Heart right ventricle (tissue), 16 donors: ENCODE data around the gene SLC2A5. TPM values are rescaled to one million over a fixed set of nuclear protein-coding genes. Genes with fewer than 3 reads are reported as not detected.

Experiments used
- ATAC-seq, 8 donors: fragments of 200-7000 bp; cut with Tn5 transposase; one replicate each; pipeline ENCODE4 v1.9.1; 2020; ENCODE audit warnings: mild to moderate bottlenecking in 8 of 8, moderate library complexity in 8 of 8, moderate number of reproducible peaks in 1 of 8
- DNase-seq, 2 donors: peaks; one replicate each; pipeline ENCODE4 v3.0.0-alpha.2; 2020
- H3K27ac ChIP-seq, 10 donors: fragments of 200-600 bp; sonication (generic) in 2 of 10; one replicate each; pipeline versions ENCODE4 v1.5.0 to v1.8.0; 2020 to 2022; ENCODE audit warnings: mild to moderate bottlenecking in 3 of 10
- H3K27me3 ChIP-seq, 7 donors: fragments of 200-600 bp; one replicate each; pipeline ENCODE4 v1.8.0; 2021 to 2022; ENCODE audit warnings: mild to moderate bottlenecking in 2 of 7
- H3K36me3 ChIP-seq, 9 donors: fragments of 200-600 bp; sonication (generic) in 1 of 9; one replicate each; pipeline versions ENCODE4 v1.5.0 to v1.8.0; 2020 to 2022; ENCODE audit warnings: mild to moderate bottlenecking in 2 of 9
- H3K4me1 ChIP-seq, 9 donors: fragments of 200-600 bp; sonication (generic) in 1 of 9; one replicate each; pipeline versions ENCODE4 v1.5.0 to v1.8.0; 2020 to 2022; ENCODE audit warnings: mild to moderate bottlenecking in 4 of 9
- H3K4me3 ChIP-seq, 10 donors: fragments of 200-600 bp; sonication (generic) in 2 of 10; one replicate each; pipeline versions ENCODE4 v1.5.0 to v1.8.0; 2020 to 2022; ENCODE audit warnings: mild to moderate bottlenecking in 7 of 10, moderate library complexity in 2 of 10
- H3K9me3 ChIP-seq, 11 donors: fragments of 200-600 bp in 10 of 11; sonication (generic) in 2 of 11; one replicate each; pipeline versions ENCODE4 v1.5.0 to v1.8.0; 2013 to 2022; ENCODE audit warnings: mild to moderate bottlenecking in 2 of 11, control low read depth in 1 of 11, moderate library complexity in 1 of 11
- WGBS, 2 donors: extraction: QIAGEN DNeasy Blood & Tissue Kit; methylation state at CpG; one replicate each; pipeline ENCODE4 v1.1.7; 2013; ENCODE audit warnings: inconsistent platforms in 1 of 2; 5-methylcytosine and 5-hydroxymethylcytosine counted together
- intact Hi-C, 10 donors: fragments of 100-400 bp; cut with DNase I; formaldehyde crosslinking; loops; one replicate each; pipeline versions ENCODE4 v1.11.1 to v1.14.2; 2022
- polyA plus RNA-seq, 2 donors: library from polyadenylated mRNA; stranded (reverse); fragments of 200-250 nt; gene quantifications; one replicate each; pipeline ENCODE4 v1.2.3, GENCODE V29; 2013
- total RNA-seq, 10 donors: library from RNA; stranded (reverse); fragmentation: NEBNext Ultra II Directional in 3 of 10; extraction: Animal tissue kit (Norgen Biotek cat#: 25700) in 3 of 10; gene quantifications; one replicate each; pipeline versions ENCODE4 v1.2.1 to v1.2.4, GENCODE V29; 2021 to 2023
- TF ChIP-seq, protein P1 (sequence below), 9 donors: fragments of 200-600 bp; sonication (generic) in 2 of 9; IDR thresholded peaks; one replicate each; pipeline versions ENCODE4 v1.5.0 to v1.8.0; 2021 to 2022; ENCODE audit warnings: antibody characterized with exemption in 9 of 9, mild to moderate bottlenecking in 5 of 9, moderate library complexity in 1 of 9
- donor health status: Arrhythmogenic right ventricular cardiomyopathy.
- donor health status: ischemic (EF 13 %, LVEDD 7.1; RV severe dilation, severe dysfunction).
- donor health status: healthy with polysubstance abuse.
- donor health status: DM: no; HTN: yes; CAD: no.
- donor health status: DM: no; HTN: no; CAD: no.
- donor health status: ischemic (EF 25% LVEDD 6.9; RV normal size, moderate dysfunction).
- donor health status: ischemic (EF 25% LVEDD 5.7; RV mildly dilated, moderate dysfunction).
- donor health status: healthy.
- donor health status: DM: yes; HTN: yes; CAD: no.
- donor health status: Ischemic cardiomyopathy.
- donor health status: ischemic (EF 35%, LVEDD 5.7; RV mildly dilated, moderate dysfunction).
- donor health status: nonischemic (EF 11% LVEDD 7.7; RV severe dilation, severe dysfunction).
- donor health status: DM: yes; HTN: yes; CAD: no.
- donor health status: PGD.
- donor health status: ischemic (EF 29% LVEDD 5.4; RV normal size, mild dysfunction).
- donor health status: nonischemic (EF 23%, LVEDD 6.1; RV moderate dilation, normal function).

Gene SLC2A5
- total and polyA plus RNA-seq, 12 donors: 0.39 to 15.6 (median 3.8) TPM

DNA sequence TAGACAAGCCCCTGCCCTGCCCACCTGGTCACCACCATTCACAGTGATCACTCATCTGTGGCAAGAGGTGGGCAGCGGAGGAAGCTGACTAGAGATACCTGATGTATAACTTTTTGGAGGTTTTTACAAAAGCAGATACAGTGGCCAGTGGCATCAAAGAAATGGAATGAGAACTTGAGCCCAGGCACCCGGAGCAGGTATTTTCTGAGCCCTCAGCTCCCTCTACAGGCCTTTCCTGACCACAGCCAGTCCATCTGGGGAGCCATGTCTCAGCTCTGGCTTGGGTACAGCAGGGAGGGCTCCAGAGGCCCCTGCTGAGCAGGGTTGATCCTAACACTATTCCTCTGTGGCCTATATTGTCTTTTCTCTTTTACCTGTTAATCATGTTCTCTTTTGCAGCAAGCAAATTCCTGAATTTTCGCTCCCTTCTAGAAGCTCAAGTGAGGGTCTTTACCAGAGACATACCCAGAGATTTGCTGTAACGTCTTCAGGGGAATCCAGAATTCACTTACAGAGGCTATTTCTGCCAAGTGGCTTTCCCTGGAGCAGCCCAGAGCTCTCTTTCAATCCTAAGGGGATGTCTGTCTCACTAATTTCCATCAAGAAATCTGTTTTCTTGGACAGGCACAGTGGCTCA is 32.2 kb upstream of the SLC2A5 start:
- ATAC-seq (peak in 6 of 8 donors; percentile 57 to 69 (median 64)), DNase-seq (peak in 1 of 2 donors; percentile 41)
- Histone ChIP-seq H3K9me3 (no peaks in the 10 kb centered on the region), H3K27me3 (no peaks in the 10 kb centered on the region), H3K4me3 (no peak overlapping the region), H3K4me1 (peaks cover 0 to 11% (median 0%) of the 10 kb centered on the region in 9 donors), H3K36me3 (peaks cover 0 to 49% (median 13%) of the 10 kb centered on the region in 9 donors), H3K27ac (no peak overlapping the region)
- 43 to 46% methylated on average over 4 of the region's 4 CpGs for WGBS, 2 donors
- intact Hi-C loops: loop anchor here (5.0 to 10.0 kb wide), 5 partner anchors 89 to 184 kb away; no protein-coding TSS in a partner anchor
- TF ChIP-seq, protein P1, sequence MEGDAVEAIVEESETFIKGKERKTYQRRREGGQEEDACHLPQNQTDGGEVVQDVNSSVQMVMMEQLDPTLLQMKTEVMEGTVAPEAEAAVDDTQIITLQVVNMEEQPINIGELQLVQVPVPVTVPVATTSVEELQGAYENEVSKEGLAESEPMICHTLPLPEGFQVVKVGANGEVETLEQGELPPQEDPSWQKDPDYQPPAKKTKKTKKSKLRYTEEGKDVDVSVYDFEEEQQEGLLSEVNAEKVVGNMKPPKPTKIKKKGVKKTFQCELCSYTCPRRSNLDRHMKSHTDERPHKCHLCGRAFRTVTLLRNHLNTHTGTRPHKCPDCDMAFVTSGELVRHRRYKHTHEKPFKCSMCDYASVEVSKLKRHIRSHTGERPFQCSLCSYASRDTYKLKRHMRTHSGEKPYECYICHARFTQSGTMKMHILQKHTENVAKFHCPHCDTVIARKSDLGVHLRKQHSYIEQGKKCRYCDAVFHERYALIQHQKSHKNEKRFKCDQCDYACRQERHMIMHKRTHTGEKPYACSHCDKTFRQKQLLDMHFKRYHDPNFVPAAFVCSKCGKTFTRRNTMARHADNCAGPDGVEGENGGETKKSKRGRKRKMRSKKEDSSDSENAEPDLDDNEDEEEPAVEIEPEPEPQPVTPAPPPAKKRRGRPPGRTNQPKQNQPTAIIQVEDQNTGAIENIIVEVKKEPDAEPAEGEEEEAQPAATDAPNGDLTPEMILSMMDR (IDR thresholded peaks at IDR 0.05): peak; percentile 29 to 75 (median 64)

DNA sequence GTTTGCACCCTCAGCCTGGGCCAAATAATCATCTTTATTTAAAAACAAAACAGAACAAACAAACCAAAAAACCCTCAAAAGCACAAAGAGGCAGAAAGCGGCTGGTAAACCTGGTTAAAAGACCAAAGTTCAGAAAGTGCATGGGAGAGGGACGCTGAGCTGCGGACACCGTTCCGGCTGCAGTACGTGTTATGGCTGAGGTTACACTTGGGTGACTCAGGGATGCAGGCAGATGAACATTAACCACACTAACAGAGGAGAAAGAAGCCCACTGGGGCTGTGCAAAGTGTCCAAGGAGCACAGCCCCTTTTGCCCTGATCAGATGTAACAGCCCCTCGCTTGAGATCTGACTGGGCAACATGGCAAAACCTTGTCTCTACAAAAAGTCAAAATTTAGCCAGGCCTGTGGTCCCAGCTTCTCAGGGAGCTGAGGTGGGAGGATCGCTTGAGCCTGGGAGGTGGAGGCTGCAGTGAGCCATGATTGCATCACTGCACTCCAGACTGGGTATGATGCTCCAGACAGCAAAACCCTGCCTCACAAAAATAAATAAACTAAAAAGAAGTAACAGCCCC is 31.1 kb upstream of the SLC2A5 start:
- H3K9me3 ChIP-seq: peaks cover 0 to 8% (median 0%) of the 10 kb centered on the region in 11 donors
- TF ChIP-seq, protein P1 (IDR thresholded peaks at IDR 0.05): no peak
- H3K36me3 ChIP-seq: peaks cover 0 to 39% (median 13%) of the 10 kb centered on the region in 9 donors
- 96 to 97% methylated on average over 8 of the region's 8 CpGs for WGBS, 2 donors
- H3K4me3 ChIP-seq: no peak overlapping the region
- ATAC-seq: no peak
- DNase-seq: no peak
- intact Hi-C loops: loop anchor here (5.0 to 10.0 kb wide), 5 partner anchors 88 to 183 kb away; no protein-coding TSS in a partner anchor
- H3K27ac ChIP-seq: no peak overlapping the region
- H3K4me1 ChIP-seq: peaks cover 0 to 11% (median 0%) of the 10 kb centered on the region in 9 donors
- no peaks in the 10 kb centered on the region for H3K27me3 ChIP-seq

DNA sequence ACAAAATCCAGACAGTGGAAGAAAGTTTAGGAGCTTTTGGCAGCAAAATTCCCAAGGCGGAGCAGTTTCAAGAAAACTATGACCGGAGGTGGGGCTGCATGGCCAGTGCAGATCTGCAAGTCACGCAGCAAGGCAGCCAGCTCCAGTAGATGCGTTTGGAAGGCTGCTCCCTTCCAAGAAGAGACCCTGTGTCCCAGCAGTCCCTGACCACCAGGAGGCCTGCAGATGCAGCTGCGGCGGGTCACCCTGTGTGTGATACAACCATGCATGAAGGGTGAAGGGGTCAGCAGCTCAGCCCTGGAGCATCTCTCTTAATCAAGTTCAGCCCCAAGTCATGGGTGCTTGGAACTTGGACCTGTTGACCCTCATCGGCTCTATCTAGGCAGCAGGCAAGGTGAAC is 30.1 kb upstream of the SLC2A5 start:
- Histone ChIP-seq H3K4me1 (peaks cover 0 to 11% (median 0%) of the 10 kb centered on the region in 9 donors), H3K4me3 (no peak overlapping the region), H3K27me3 (no peaks in the 10 kb centered on the region), H3K9me3 (peaks cover 0 to 12% (median 0%) of the 10 kb centered on the region in 11 donors), H3K27ac (no peak overlapping the region), H3K36me3 (peaks cover 0 to 31% (median 13%) of the 10 kb centered on the region in 9 donors)
- TF ChIP-seq, protein P1 (IDR thresholded peaks at IDR 0.05): no peak
- DNase-seq: no peak
- ATAC-seq: no peak
- 88 to 93% methylated on average over 7 of the region's 7 CpGs for WGBS, 2 donors
- intact Hi-C loops: loop anchor here in 3 of 10 donors (10.0 kb wide), 2 partner anchors 85 to 95 kb away; no protein-coding TSS in a partner anchor

DNA sequence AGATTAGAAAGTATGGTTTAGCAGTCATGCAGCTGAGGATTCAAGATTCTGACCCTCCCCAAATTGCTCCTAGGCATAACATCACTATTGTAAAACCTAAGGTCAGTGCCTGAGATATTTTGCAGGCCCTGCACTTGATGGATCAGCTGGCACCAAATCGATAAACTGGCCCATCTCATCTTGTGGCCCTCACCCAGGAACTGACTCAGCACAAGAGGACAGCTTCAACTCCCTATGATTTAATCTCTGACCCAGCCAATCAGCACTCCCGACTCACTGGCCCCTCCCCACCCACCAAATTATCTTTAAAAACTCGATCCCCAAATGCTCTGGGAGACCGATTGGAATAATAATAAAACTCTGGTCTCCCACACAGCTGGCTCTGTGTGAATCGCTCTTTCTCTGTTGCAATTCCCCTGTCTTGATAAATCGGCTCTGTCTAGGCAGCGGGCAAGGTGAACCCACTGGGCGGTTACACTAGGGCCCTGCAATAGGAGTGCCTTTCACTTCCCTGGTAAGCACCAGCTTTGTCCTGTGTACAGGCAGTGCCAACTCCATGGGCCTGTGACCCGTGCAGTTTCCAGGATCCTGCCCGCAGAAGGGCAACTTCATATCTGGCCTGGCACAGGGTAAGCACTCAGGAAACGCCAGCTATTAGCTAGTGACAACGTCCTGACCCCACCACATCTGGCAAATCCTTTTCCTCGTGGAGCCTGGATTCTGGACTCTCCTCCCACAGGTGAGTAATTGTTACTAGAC is 28.7 kb upstream of the SLC2A5 start:
- peaks cover 0 to 11% (median 7%) of the 10 kb centered on the region in 9 donors for H3K4me1 ChIP-seq
- 72 to 78% methylated on average over 13 of the region's 13 CpGs for WGBS, 2 donors
- DNase-seq: no peak
- peaks cover 0 to 12% (median 0%) of the 10 kb centered on the region in 11 donors for H3K9me3 ChIP-seq
- TF ChIP-seq, protein P1 (IDR thresholded peaks at IDR 0.05): no peak
- ATAC-seq: peak in 5 of 8 donors; percentile 23 to 73 (median 51)
- no peak overlapping the region for H3K4me3 ChIP-seq
- no peaks in the 10 kb centered on the region for H3K27me3 ChIP-seq
- peaks cover 0 to 17% (median 0%) of the 10 kb centered on the region in 9 donors for H3K36me3 ChIP-seq
- intact Hi-C loops: loop anchor here in 3 of 10 donors (10.0 kb wide), 2 partner anchors 83 to 93 kb away; no protein-coding TSS in a partner anchor
- peak overlapping the region in 2 of 10 donors; percentile 10 to 35 for H3K27ac ChIP-seq
